Hepatocyte (in vitro differentiated cells): Measurements from ENCODE around the gene IMMP2L. TPM values are rescaled to one million over a fixed set of nuclear protein-coding genes. Genes with fewer than 3 reads are reported as not detected.

Source experiments
- DNase-seq: peaks from one replicate; pipeline ENCODE4 v3.0.0-alpha.2; 2016; ENCODE audit warnings: low spot score
- H2AFZ ChIP-seq: fragments of 200-600 bp; sonication (generic); 2 replicates; pipeline ENCODE4 v1.6.0; 2016; ENCODE audit warnings: antibody characterized with exemption, mild to moderate bottlenecking
- H3K27ac ChIP-seq: fragments of 200-600 bp; sonication (generic); 2 replicates; pipeline ENCODE4 v1.5.1; 2016; ENCODE audit warnings: mild to moderate bottlenecking
- H3K27me3 ChIP-seq: fragments of 200-600 bp; sonication (generic); 2 replicates; pipeline ENCODE4 v1.6.1; 2016
- H3K36me3 ChIP-seq: fragments of 200-600 bp; sonication (generic); replicated peaks from 2 replicates; pipeline ENCODE4 v1.5.1; 2016; ENCODE audit warnings: low read depth; ENCODE audit not compliant: insufficient read depth
- H3K4me1 ChIP-seq: fragments of 200-600 bp; sonication (generic); 2 replicates; pipeline ENCODE4 v1.5.1; 2016; ENCODE audit warnings: mild to moderate bottlenecking, moderate library complexity; ENCODE audit not compliant: insufficient read depth
- H3K4me2 ChIP-seq: fragments of 200-600 bp; sonication (generic); 2 replicates; pipeline ENCODE4 v1.6.0; 2016
- H3K4me3 ChIP-seq: fragments of 200-600 bp; sonication (generic); 2 replicates; pipeline ENCODE4 v1.5.1; 2016; ENCODE audit warnings: mild to moderate bottlenecking
- H3K79me2 ChIP-seq: fragments of 200-600 bp; sonication (generic); 2 replicates; pipeline ENCODE4 v1.6.0; 2017; ENCODE audit warnings: mild to moderate bottlenecking
- H3K9me2 ChIP-seq: fragments of 200-600 bp; sonication (generic); replicated peaks from 2 replicates; pipeline ENCODE4 v1.6.0; 2017; ENCODE audit warnings: mild to moderate bottlenecking; ENCODE audit not compliant: insufficient read depth
- H3K9me3 ChIP-seq: fragments of 200-600 bp; sonication (generic); 2 replicates; pipeline ENCODE4 v1.5.1; 2016; ENCODE audit warnings: low read depth, mild to moderate bottlenecking
- H4K20me1 ChIP-seq: fragments of 200-600 bp; sonication (generic); 2 replicates; pipeline ENCODE4 v1.6.0; 2016; ENCODE audit warnings: mild to moderate bottlenecking; ENCODE audit not compliant: insufficient read depth, poor library complexity, severe bottlenecking
- EZH2 ChIP-seq: fragments of 200-600 bp; sonication (generic); IDR thresholded peaks from 2 replicates; pipeline ENCODE4 v1.6.1; 2016; ENCODE audit warnings: antibody characterized with exemption, mild to moderate bottlenecking, borderline replicate concordance
- EZH2phosphoT487 ChIP-seq: fragments of 200-600 bp; sonication (generic); IDR thresholded peaks from one replicate; pipeline ENCODE4 v1.6.1; 2018; ENCODE audit warnings: antibody characterized with exemption, mild to moderate bottlenecking, low read depth, moderate library complexity; ENCODE audit not compliant: unreplicated experiment, severe bottlenecking
- whole genome bisulfite sequencing: methylation state at CpG from one replicate; pipeline ENCODE4 v1.1.6; 2016; ENCODE audit warnings: low lambda C conversion rate; ENCODE audit errors: missing lambda C conversion rate; 5-methylcytosine and 5-hydroxymethylcytosine counted together
- polyA plus RNA-seq: library from polyadenylated mRNA; unstranded; fragments of >200 nt; fragmentation: Nextera tagmentation; extraction: Ambion mirVana; gene quantifications from 2 replicates; pipeline ENCODE4 v1.2.1, GENCODE V29; 2016
- total RNA-seq: library from RNA; depleted of rRNA; stranded (reverse); fragments of >200 nt; gene quantifications from 2 replicates; pipeline ENCODE4 v1.2.3, GENCODE V29; 2014
- TF ChIP-seq, protein P1 (sequence below): fragments of 200-600 bp; sonication (generic); IDR thresholded peaks from 2 replicates; pipeline ENCODE4 v1.5.1; 2016; ENCODE audit warnings: antibody characterized with exemption, mild to moderate bottlenecking; ENCODE audit not compliant: poor library complexity

Gene IMMP2L
- total and polyA plus RNA-seq, 2 experiments from 2014 or later, result 13.3 to 17.6 TPM

DNA sequence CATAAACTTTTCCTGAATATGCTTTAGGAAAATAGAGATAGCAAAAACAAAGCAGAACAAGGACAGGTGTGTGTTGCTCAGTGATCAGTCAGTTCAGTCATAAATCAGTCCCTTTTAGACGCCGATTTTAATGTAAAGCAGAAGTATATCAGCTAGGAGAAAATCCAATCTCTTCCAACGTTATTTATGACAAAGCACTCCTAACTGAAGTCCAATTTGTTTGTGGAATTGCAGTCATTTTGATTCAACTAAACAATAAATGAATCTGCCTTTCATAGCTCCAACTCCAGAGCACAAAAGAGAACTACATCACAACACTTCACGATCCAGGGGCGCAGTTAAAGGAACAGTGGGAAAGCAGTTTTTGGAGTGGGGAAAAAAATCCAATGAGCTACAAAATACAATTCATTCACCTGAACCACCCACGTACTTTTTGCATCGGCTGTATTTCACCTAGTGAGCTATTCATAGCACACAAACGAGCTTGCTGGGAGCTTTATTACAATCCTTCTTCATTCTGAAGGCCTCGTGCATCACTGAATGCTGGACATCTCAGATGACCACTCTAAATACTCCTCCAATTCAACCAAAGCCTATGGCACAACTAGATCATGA lies 320.0 kb downstream of the IMMP2L start:
- Histone ChIP-seq H3K27ac (no peak overlapping the region), H3K4me2 (no peak overlapping the region), H4K20me1 (no peaks in the 10 kb centered on the region), H3K79me2 (no peaks in the 10 kb centered on the region), H3K9me3 (no peaks in the 10 kb centered on the region), H3K4me3 (no peak overlapping the region), H3K4me1 (no peaks in the 10 kb centered on the region), H3K9me2 (no peaks in the 10 kb centered on the region), H3K27me3 (no peaks in the 10 kb centered on the region), H2AFZ (no peak overlapping the region), H3K36me3 (no peaks in the 10 kb centered on the region)
- WGBS, result 85% methylated on average over 9 of the region's 9 CpGs
- no peak for TF ChIP-seq EZH2phosphoT487
- no peak for DNase-seq

GRCh38 chr7:111240371-111240770 lies 321.9 kb downstream of the IMMP2L start:
- H3K4me2 ChIP-seq, result no peak overlapping the region
- no peaks in the 10 kb centered on the region for H3K36me3 ChIP-seq
- H3K79me2 ChIP-seq, result no peaks in the 10 kb centered on the region
- no peaks in the 10 kb centered on the region for H3K9me2 ChIP-seq
- H2AFZ ChIP-seq, result no peak overlapping the region
- H4K20me1 ChIP-seq, result no peaks in the 10 kb centered on the region
- H3K27me3 ChIP-seq, result no peaks in the 10 kb centered on the region
- H3K9me3 ChIP-seq, result no peaks in the 10 kb centered on the region
- TF ChIP-seq, protein P1, sequence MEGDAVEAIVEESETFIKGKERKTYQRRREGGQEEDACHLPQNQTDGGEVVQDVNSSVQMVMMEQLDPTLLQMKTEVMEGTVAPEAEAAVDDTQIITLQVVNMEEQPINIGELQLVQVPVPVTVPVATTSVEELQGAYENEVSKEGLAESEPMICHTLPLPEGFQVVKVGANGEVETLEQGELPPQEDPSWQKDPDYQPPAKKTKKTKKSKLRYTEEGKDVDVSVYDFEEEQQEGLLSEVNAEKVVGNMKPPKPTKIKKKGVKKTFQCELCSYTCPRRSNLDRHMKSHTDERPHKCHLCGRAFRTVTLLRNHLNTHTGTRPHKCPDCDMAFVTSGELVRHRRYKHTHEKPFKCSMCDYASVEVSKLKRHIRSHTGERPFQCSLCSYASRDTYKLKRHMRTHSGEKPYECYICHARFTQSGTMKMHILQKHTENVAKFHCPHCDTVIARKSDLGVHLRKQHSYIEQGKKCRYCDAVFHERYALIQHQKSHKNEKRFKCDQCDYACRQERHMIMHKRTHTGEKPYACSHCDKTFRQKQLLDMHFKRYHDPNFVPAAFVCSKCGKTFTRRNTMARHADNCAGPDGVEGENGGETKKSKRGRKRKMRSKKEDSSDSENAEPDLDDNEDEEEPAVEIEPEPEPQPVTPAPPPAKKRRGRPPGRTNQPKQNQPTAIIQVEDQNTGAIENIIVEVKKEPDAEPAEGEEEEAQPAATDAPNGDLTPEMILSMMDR, result no peak
- TF ChIP-seq EZH2 (no peak), EZH2phosphoT487 (no peak)
- no peaks in the 10 kb centered on the region for H3K4me1 ChIP-seq
- no peak overlapping the region for H3K4me3 ChIP-seq
- DNase-seq, result no peak
- H3K27ac ChIP-seq, result no peak overlapping the region
- whole genome bisulfite sequencing, result 92% methylated on average over 4 of the region's 4 CpGs

DNA sequence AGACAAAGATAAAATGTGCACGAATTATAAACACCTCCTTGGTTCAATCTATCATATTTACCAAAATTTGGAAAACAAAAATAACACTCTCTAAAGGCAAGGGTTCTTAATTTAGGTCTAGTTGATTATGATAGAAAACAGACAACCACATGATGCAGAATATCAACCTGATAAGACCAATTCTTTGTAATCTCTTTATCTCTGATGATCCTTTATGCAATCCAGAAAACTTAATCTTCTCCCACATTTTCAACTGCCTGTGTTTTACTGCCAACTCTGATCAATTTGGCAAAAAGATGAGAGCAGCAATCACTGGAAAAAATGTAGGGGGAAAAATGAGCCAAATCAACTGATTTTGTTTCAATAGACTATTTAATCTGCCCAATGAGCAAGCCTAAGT lies 322.9 kb downstream of the IMMP2L start:
- 0% methylated on average over 1 of the region's 1 CpG for WGBS
- TF ChIP-seq, protein P1, result no peak
- TF ChIP-seq EZH2 (no peak), EZH2phosphoT487 (no peak)
- no peak overlapping the region for H3K27ac ChIP-seq

GRCh38 chr7:111238886-111239285 lies 323.4 kb downstream of the IMMP2L start:
- H3K9me2 ChIP-seq, result no peaks in the 10 kb centered on the region
- no peaks in the 10 kb centered on the region for H3K36me3 ChIP-seq
- H4K20me1 ChIP-seq, result no peaks in the 10 kb centered on the region
- H3K4me1 ChIP-seq, result no peaks in the 10 kb centered on the region
- TF ChIP-seq EZH2 (no peak), EZH2phosphoT487 (no peak)
- TF ChIP-seq, protein P1, result no peak
- H3K4me2 ChIP-seq, result peak overlapping the region; percentile 29
- no peaks in the 10 kb centered on the region for H3K79me2 ChIP-seq
- H3K27ac ChIP-seq, result no peak overlapping the region
- no peak for DNase-seq
- H2AFZ ChIP-seq, result no peak overlapping the region
- WGBS, result 91% methylated on average over 1 of the region's 1 CpG
- H3K9me3 ChIP-seq, result no peaks in the 10 kb centered on the region
- H3K4me3 ChIP-seq, result no peak overlapping the region
- H3K27me3 ChIP-seq, result no peaks in the 10 kb centered on the region

More for the DNA sequence above, 322.9 kb downstream of the IMMP2L start:
- no peaks in the 10 kb centered on the region for H3K27me3 ChIP-seq
- no peaks in the 10 kb centered on the region for H3K36me3 ChIP-seq
- no peaks in the 10 kb centered on the region for H3K9me3 ChIP-seq
- no peaks in the 10 kb centered on the region for H3K9me2 ChIP-seq
- DNase-seq, result no peak
- H3K4me3 ChIP-seq, result no peak overlapping the region
- H3K4me1 ChIP-seq, result no peaks in the 10 kb centered on the region
- H3K4me2 ChIP-seq, result no peak overlapping the region
- H2AFZ ChIP-seq, result no peak overlapping the region
- no peaks in the 10 kb centered on the region for H4K20me1 ChIP-seq
- H3K79me2 ChIP-seq, result no peaks in the 10 kb centered on the region
